HG03469 (cell line): ENCODE results near the gene SHC4.
"Not testable (repeated sequence)": the region's sequence is repeated elsewhere in the genome, so short reads cannot be mapped to it uniquely, and the experiment has no call there.

Experiments
- ATAC-seq: cut with Tn5 transposase; IDR thresholded peaks from one replicate; pipeline ENCODE4 v1.9.1; 2021; ENCODE audit warnings: mild to moderate bottlenecking, moderate library complexity, moderate number of reproducible peaks; ENCODE audit not compliant: unreplicated experiment

The SHC4 gene

GRCh38 chr15:48855501-48856440 lies 107.9 kb downstream of the SHC4 start:
- no peak for ATAC-seq

DNA sequence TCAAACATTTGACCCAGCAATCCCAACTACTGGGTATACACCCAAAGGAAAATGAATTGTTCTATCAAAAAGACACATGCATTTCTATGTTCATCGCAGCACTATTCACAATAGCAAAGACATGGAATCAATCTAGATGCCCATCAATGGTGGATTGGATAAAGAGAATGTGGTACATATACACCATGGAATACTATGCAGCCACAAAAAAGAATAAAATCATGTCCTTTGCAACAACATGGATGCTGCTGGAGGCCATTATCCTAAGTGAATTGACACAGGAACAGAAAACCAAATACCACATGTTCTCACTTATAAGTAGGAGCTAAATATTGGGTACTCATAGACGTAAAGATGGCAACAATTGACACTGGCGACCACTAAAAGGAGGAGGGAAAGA lies 109.3 kb downstream of the SHC4 start:
- ATAC-seq = not testable (repeated sequence)

DNA sequence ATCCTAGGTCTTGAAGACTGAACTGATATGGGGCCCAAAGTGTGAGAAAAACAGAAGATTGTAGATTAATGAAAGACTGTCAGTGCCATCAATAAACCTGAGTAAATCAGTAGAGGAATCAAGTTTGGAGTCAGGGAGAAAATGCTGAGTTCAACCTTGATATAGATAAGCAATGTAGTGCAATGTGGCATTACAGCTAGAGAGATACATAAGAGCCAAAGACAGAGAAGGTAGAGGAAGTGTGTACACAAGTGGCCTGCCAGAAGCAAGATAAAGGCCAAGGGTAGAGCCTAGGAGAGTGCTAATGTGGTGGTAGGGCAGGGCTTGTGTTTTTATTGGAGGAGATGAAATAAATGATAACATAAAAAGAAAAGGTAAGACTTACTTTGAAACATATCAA lies 111.8 kb downstream of the SHC4 start:
- no peak for ATAC-seq

DNA sequence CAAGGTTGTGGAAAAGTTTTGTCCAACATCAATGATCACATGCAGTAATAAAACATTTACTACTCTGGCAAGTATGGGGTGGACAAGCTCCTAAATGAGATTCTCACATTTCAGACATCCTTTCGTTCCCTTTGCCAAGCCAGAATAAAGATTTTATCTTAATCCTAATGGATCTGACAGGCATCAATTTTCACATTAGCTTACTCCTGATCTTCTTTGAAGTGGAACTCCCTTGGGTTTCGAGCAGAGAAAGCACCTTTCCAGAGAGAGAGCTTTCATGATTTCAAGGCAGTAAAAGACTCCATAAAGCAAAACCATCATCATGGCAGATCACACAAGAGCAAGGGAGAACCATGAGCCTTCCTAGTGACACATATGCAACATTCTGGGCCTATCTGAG lies 113.1 kb downstream of the SHC4 start:
- no peak for ATAC-seq

- no peak for ATAC-seq
Observed at GRCh38 chr15:48845123-48845522, 118.6 kb downstream of the SHC4 start.

GRCh38 chr15:48842501-48842900 lies 121.2 kb downstream of the SHC4 start:
- ATAC-seq = no peak

DNA sequence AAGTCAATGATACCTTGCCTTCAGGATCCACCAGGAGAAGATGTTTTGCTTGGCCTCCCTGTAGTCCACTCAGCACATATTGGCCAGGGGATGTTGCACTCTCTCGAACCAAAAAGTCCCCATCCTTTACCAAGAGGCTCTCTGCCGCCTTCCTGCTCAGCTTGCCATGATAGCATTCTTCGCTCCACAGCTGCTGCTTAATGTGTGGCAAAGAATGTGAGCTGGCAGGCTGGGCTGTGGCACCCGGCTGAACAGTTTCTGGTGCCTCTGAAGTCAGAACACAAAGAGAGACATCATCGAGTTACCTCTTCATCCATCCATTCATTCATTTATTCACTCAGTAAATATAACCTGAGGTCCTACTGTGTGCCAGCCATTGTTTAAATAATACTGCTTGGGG lies 129.0 kb downstream of the SHC4 start:
- no peak for ATAC-seq

DNA sequence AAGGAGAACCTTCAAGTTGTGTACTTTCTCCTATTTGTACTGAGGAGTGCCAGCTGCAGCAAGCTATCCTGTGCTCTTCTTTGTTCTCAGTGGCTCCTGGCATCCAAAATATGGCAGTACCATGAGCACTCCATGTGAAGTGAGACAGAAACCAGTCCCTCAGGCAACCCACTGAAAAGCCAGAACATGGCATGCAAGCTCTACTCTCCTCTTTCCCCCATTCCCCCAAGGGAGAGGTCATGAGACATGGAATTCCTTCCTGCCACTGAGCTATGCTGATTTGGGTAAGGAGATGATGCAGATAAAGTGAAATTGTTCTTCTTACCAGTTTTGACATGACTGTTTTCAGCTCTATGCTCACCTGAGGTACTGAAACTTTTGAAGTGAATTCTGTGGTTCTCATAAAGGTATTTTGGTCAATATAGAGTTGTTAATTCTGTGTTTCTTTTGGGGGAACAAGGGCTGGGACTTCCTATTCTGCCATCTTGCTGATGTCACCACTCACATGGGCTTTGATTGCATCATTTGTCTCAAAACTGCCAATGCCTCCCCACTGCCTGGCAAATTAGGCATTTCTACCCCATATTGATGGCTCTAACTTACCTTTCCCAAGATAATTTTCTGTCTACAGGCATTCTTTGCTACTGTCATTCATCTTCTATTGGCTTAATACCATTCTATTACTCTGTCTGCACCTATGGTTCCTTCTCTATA lies 130.0 kb downstream of the SHC4 start:
- ATAC-seq = no peak

GRCh38 chr15:48832648-48833047 lies 131.1 kb downstream of the SHC4 start:
- no peak for ATAC-seq

DNA sequence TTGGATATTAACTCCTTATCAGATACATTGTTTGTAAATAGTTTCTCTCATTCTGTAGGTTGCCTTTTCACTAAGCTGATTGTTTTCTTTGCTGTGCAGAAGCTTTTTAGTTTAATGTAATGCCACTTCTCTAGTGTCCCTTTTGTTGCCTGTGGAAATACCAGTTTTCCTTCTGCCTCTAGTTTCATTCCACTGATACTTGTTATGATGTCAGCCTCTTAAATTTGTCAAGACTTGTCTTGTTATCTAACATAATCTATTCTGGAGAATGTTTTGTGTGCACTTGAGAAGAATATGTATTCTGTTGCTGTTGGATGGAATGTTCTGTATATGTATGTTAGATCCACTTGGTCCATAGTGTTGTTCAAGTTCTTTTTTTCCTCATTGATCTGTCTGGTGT lies 134.8 kb downstream of the SHC4 start:
- no peak for ATAC-seq

DNA sequence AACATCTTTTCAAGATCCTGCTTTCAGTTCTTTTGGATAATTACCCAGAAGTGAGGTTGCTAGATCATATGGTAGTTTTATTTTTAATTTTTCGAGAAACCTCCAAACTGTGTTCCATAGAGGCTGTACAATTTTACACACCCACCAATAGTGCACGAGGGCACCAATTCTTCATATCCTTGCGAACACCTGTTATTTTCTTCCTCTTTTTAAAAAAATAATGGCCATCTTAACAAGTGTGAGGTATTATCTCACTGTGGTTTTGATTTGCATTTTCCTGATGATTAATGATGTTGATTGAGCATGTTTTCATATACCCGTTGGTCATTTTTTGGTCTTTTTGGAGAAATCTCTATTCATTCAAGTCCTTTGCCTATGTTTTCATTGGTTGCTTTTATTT lies 135.2 kb downstream of the SHC4 start:
- no peak for ATAC-seq

DNA sequence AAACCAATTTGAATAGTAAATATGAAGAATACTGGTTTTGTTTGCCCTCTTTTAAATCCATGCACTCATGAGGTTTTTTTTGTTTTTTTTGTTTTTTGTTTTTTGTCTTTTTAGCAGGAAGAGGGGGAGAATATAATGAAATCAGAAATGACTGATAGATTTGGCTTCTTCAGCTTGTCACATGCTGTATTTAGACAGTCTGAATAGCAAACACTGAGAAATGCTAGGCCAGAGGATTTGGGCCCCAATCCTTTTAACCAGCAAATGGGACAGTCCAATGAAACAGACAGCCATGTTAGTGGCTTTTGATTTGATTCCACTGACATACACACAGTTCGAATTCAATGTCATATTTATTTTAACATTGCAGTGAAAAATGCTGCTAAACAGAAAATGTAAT lies 138.6 kb downstream of the SHC4 start:
- no peak for ATAC-seq

DNA sequence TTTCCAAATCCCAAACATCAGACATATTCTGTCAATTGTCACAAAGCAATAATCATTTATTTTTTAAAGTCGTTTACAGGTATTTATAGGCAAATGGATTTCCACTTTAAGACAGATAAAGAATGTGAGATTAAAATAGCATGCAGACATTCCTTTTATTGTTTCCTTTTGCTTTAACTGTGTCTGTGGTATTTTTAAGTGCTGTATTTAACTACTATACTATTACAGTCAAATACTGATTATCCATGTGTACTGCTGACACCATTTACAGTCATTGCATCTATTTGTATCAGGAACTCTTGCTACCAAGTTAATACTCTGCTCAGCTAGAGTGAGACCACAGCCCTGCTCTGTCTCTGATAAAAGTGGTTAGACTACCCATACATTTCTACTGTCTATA lies 140.0 kb downstream of the SHC4 start:
- no peak for ATAC-seq

GRCh38 chr15:48823237-48823636 lies 140.5 kb downstream of the SHC4 start:
- ATAC-seq = no peak

GRCh38 chr15:48814286-48814685 lies 149.4 kb downstream of the SHC4 start:
- no peak for ATAC-seq

- no peak for ATAC-seq
Observed at GRCh38 chr15:48811325-48811958, 152.3 kb downstream of the SHC4 start.

DNA sequence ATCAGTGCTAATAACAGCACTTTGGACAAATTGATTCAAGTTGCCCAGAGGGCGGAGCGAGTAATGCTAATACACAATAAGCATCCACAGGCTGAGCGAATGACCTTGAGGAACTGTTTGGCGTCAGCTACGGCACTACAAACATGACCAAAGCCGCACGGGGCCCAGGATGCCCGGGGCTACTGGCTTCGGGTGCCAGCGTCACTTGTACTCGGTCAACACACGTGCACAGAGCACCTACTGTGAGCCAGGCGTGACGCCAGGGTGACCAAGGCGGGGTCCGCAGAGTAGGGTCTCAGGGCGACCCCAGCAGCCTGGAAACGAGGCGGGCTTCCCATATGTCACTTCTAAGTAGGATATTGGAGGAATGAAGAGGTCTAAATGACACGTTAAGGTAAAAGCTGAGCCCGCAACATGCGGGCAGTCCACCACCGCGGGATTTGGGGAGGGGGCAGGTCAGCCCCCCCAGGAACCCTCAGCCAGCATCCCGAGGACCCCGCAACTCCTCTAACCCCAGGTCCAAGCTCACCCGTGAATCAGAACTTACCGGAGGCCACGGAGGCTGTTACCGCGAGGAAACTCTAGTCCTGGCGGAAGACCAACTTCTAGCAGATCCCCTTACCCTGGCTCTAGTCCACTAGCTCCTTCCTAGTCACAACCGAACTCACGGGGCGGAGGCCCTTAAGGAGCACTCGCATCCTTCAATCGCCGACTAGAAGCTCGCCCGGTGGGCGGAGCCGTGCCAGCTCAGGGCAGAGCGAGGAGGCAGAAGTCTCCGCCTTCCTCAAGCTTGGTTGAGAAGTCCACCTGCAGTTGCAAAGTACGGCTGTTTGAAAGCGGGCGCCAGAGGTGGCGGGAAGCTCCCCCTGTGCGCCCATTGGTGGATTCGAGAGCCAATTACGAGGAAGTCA lies 153.1 kb downstream of the SHC4 start, which contains the start of gene CEP152:
Gene CEP152, minus strand, starts transcription at position 656 of the 911 bp plus-strand sequence. CDS start 5,420 bp downstream, outside the sequence.
- peak; percentile 98 for ATAC-seq

GRCh38 chr15:48806151-48806550 lies 157.6 kb downstream of the SHC4 start:
- ATAC-seq = no peak

- no peak for ATAC-seq
Observed at GRCh38 chr15:48805591-48805990, 158.1 kb downstream of the SHC4 start.

GRCh38 chr15:48803877-48804276 lies 159.8 kb downstream of the SHC4 start:
- ATAC-seq = no peak
